ENCODE measurements around the gene PLXDC1. TPM values are rescaled to one million over a fixed set of nuclear protein-coding genes. Genes with fewer than 3 reads are reported as not detected.
A peak's percentile ranks its signal among the peaks of the same experiment; 100 is the strongest.

The PLXDC1 gene
- polyA plus RNA-seq (2012; ENCODE audit: insufficient read length, low read depth), result 5.8 TPM

GRCh38 chr17:39151150-39151942 is at the start of gene PLXDC1:
Gene PLXDC1 (minus strand): TSS chr17:39151637. CDS start chr17:39151437, 200 bp downstream.
- TF ChIP-seq POLR2AphosphoS5 (IDR thresholded peaks at IDR 0.05; ENCODE audit: low read depth, low read length), result no peak
- TF ChIP-seq TAF1 (IDR thresholded peaks at IDR 0.05; ENCODE audit: borderline replicate concordance, insufficient read depth, low read length), result no peak
- no peak for TF ChIP-seq FOXP2 (optimal IDR thresholded peaks at IDR 0.05; ENCODE audit: borderline replicate concordance, extremely low read depth, extremely low read length, insufficient read depth)
- TF ChIP-seq, protein P1, sequence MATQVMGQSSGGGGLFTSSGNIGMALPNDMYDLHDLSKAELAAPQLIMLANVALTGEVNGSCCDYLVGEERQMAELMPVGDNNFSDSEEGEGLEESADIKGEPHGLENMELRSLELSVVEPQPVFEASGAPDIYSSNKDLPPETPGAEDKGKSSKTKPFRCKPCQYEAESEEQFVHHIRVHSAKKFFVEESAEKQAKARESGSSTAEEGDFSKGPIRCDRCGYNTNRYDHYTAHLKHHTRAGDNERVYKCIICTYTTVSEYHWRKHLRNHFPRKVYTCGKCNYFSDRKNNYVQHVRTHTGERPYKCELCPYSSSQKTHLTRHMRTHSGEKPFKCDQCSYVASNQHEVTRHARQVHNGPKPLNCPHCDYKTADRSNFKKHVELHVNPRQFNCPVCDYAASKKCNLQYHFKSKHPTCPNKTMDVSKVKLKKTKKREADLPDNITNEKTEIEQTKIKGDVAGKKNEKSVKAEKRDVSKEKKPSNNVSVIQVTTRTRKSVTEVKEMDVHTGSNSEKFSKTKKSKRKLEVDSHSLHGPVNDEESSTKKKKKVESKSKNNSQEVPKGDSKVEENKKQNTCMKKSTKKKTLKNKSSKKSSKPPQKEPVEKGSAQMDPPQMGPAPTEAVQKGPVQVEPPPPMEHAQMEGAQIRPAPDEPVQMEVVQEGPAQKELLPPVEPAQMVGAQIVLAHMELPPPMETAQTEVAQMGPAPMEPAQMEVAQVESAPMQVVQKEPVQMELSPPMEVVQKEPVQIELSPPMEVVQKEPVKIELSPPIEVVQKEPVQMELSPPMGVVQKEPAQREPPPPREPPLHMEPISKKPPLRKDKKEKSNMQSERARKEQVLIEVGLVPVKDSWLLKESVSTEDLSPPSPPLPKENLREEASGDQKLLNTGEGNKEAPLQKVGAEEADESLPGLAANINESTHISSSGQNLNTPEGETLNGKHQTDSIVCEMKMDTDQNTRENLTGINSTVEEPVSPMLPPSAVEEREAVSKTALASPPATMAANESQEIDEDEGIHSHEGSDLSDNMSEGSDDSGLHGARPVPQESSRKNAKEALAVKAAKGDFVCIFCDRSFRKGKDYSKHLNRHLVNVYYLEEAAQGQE (IDR thresholded peaks at IDR 0.05; ENCODE audit: insufficient read depth in 1 of 2, low read depth in 2 of 2, low read length in 2 of 2), result no peak
- TF ChIP-seq SIN3A (IDR thresholded peaks at IDR 0.05; ENCODE audit: borderline replicate concordance, insufficient read depth, low read length), result no peak

DNA sequence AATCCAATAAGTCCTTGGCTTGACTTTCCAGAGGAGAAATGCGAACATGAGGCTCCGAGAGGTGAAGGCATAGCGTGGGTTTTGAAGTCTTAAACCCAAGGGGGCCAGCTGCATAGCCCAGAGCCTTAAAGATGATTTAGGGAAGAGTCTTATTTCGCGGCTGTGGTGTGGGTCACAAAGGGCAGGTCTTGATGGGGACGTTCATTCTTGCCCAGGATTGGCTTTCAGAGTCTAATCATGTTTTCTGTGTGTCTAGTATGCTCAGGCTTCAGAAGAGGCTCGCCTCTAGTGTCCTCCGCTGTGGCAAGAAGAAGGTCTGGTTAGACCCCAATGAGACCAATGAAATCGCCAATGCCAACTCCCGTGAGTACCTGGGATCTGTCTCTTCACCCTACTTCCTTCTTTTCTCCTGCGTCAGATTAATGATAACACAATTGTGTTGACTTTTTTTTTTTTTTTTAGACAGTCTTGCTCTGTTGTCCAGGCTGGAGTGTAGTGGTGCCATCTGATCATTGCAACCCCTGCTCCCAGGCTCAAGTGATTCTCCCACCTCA is 49.6 kb upstream of the PLXDC1 start:
- TF ChIP-seq POLR2AphosphoS5 (IDR thresholded peaks at IDR 0.05; ENCODE audit: low read depth, low read length), result peak; percentile 47
- TF ChIP-seq, protein P1 (IDR thresholded peaks at IDR 0.05; ENCODE audit: insufficient read depth in 1 of 2, low read depth in 2 of 2, low read length in 2 of 2), result no peak

- peak; percentile 98 for TF ChIP-seq POLR2AphosphoS5 (IDR thresholded peaks at IDR 0.05; ENCODE audit: low read depth, low read length)
- TF ChIP-seq SIN3A (IDR thresholded peaks at IDR 0.05; ENCODE audit: borderline replicate concordance, insufficient read depth, low read length), result no peak
- TF ChIP-seq TAF1 (IDR thresholded peaks at IDR 0.05; ENCODE audit: borderline replicate concordance, insufficient read depth, low read length), result peak; percentile 98
- TF ChIP-seq, protein P1 (IDR thresholded peaks at IDR 0.05; ENCODE audit: insufficient read depth in 1 of 2, low read depth in 2 of 2, low read length in 2 of 2), result peak; percentile 32 to 67; a peak in 3 of 4 replicates
- TF ChIP-seq FOXP2 (optimal IDR thresholded peaks at IDR 0.05; ENCODE audit: borderline replicate concordance, extremely low read depth, extremely low read length, insufficient read depth), result no peak
These were observed 48.8 kb upstream of the PLXDC1 start, which contains the start of gene RPL19 for GRCh38 chr17:39200070-39200879. Gene RPL19 (plus strand): TSS chr17:39200283. CDS start chr17:39200345, 62 bp downstream.

DNA sequence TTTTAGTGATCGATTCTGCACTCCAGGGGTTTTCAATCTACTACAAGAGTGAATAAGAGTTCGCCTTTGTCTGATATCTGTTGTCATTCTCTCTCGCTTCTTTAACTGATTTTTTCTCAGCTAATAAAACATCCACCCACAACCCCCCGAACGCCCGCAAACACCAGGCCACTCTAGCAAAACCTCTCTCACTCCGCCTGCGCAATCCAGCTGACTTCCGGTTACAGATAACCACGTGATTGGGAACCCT is 48.3 kb upstream of the PLXDC1 start:
- TF ChIP-seq SIN3A (IDR thresholded peaks at IDR 0.05; ENCODE audit: borderline replicate concordance, insufficient read depth, low read length) (no peak), POLR2AphosphoS5 (IDR thresholded peaks at IDR 0.05; ENCODE audit: low read depth, low read length) (peak; percentile 30; the same call in 1 of the 2 replicates)

DNA sequence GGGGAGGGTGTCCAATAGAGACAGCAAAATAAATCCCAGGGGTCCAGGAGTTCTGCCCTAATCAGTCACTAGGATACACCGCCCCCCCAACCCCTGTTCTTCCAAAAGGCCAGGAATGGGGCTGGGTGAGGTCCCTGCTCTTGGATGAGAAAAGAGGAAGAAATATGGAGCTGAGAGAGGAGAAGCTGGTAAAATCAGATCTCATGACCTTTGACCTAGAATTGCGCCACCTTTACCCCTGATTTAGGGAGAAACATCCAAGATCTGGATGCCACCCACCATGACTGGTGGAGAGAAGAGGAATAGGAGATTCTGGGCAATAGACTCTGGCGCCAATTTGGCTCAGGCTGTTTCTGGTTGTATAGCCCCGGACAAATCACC is 46.7 kb upstream of the PLXDC1 start:
- TF ChIP-seq POLR2AphosphoS5 (IDR thresholded peaks at IDR 0.05; ENCODE audit: low read depth, low read length) (no peak), SIN3A (IDR thresholded peaks at IDR 0.05; ENCODE audit: borderline replicate concordance, insufficient read depth, low read length) (no peak), TAF1 (IDR thresholded peaks at IDR 0.05; ENCODE audit: borderline replicate concordance, insufficient read depth, low read length) (no peak), FOXP2 (optimal IDR thresholded peaks at IDR 0.05; ENCODE audit: borderline replicate concordance, extremely low read depth, extremely low read length, insufficient read depth) (no peak)
- TF ChIP-seq, protein P1 (IDR thresholded peaks at IDR 0.05; ENCODE audit: insufficient read depth in 1 of 2, low read depth in 2 of 2, low read length in 2 of 2), result no peak
